HTERT RPE-1 (cell line): ENCODE measurements around the gene SFXN3.
"Not testable (repeated sequence)": the region's sequence is repeated elsewhere in the genome, so short reads cannot be mapped to it uniquely, and the experiment has no call there.

ENCODE experiments used
- in situ Hi-C: fragments of 300-500 bp; cut with MboI; formaldehyde crosslinking; loops from 4 replicates; pipeline ENCODE4 v1.14.3; 2020; ENCODE audit warnings: low sequenced_read_pairs

Gene SFXN3

GRCh38 chr10:101034404-101034803 lies 3.4 kb downstream of the SFXN3 start:
- in situ Hi-C loops = not testable (repeated sequence)

GRCh38 chr10:101035314-101035713 lies 4.3 kb downstream of the SFXN3 start:
- in situ Hi-C loops = no loop called here

- in situ Hi-C loops = no loop called here
Observed at GRCh38 chr10:101035916-101036702, 5.1 kb downstream of the SFXN3 start.

GRCh38 chr10:101036726-101037125 lies 5.7 kb downstream of the SFXN3 start:
- in situ Hi-C loops = no loop called here

- in situ Hi-C loops = no loop called here
Observed at GRCh38 chr10:101038484-101038883, 7.5 kb downstream of the SFXN3 start.

GRCh38 chr10:101040061-101040460 lies 9.0 kb downstream of the SFXN3 start:
- in situ Hi-C loops = no loop called here

GRCh38 chr10:101040851-101041250 lies 9.8 kb downstream of the SFXN3 start:
- in situ Hi-C loops = no loop called here

- in situ Hi-C loops = no loop called here
Observed at GRCh38 chr10:101041252-101041761, 10.3 kb downstream of the SFXN3 start.

GRCh38 chr10:101042118-101042517 lies 11.1 kb downstream of the SFXN3 start:
- in situ Hi-C loops = no loop called here

GRCh38 chr10:101042667-101043362 lies 11.8 kb downstream of the SFXN3 start:
- in situ Hi-C loops = no loop called here

- in situ Hi-C loops = no loop called here
Observed at GRCh38 chr10:101043363-101043707, 12.3 kb downstream of the SFXN3 start.

- in situ Hi-C loops = no loop called here
Observed at GRCh38 chr10:101044117-101044516, 13.1 kb downstream of the SFXN3 start.

- in situ Hi-C loops = no loop called here
Observed at GRCh38 chr10:101046332-101047238, 15.6 kb downstream of the SFXN3 start.

GRCh38 chr10:101047268-101047667 lies 16.2 kb downstream of the SFXN3 start:
- in situ Hi-C loops = no loop called here

- in situ Hi-C loops = no loop called here
Observed at GRCh38 chr10:101047961-101048892, 17.2 kb downstream of the SFXN3 start.

- in situ Hi-C loops = no loop called here
Observed at GRCh38 chr10:101050208-101051069, 19.4 kb downstream of the SFXN3 start.

GRCh38 chr10:101052285-101052684 lies 21.3 kb downstream of the SFXN3 start:
- in situ Hi-C loops = no loop called here

- in situ Hi-C loops = no loop called here
Observed at GRCh38 chr10:101053516-101053915, 22.5 kb downstream of the SFXN3 start.

- in situ Hi-C loops = no loop called here
Observed at GRCh38 chr10:101054351-101054750, 23.3 kb downstream of the SFXN3 start.
